Thyroid gland (tissue), 4 donors: ENCODE results near the gene PPHLN1.

ENCODE experiments used
- CTCF ChIP-seq, 6 experiments: fragments of 200-600 bp in 3 of 6; fragments of 450-650 bp in 3 of 6; sonication (generic) in 3 of 6; IDR thresholded peaks; one replicate each; pipeline ENCODE4 v1.5.1; 2016 to 2019; ENCODE audit warnings: antibody characterized with exemption in 6 of 6, mild to moderate bottlenecking in 2 of 6, inconsistent platforms in 1 of 6, moderate library complexity in 1 of 6
- POLR2A ChIP-seq, 2 donors: fragments of 450-650 bp; IDR thresholded peaks; one replicate each; pipeline ENCODE4 v1.6.1; 2017; ENCODE audit warnings: antibody characterized with exemption in 2 of 2, mild to moderate bottlenecking in 2 of 2, moderate library complexity in 1 of 2

GRCh38 chr12:42373669-42374068 is 47.7 kb downstream of the PPHLN1 start:
- TF ChIP-seq POLR2A (IDR thresholded peaks at IDR 0.05) (no peak), CTCF (IDR thresholded peaks at IDR 0.05) (no peak)
